Measurements from ENCODE around the gene SIKE1.
"Not testable (repeated sequence)": the region's sequence is repeated elsewhere in the genome, so short reads cannot be mapped to it uniquely, and the experiment has no call there.

SIKE1 gene

DNA sequence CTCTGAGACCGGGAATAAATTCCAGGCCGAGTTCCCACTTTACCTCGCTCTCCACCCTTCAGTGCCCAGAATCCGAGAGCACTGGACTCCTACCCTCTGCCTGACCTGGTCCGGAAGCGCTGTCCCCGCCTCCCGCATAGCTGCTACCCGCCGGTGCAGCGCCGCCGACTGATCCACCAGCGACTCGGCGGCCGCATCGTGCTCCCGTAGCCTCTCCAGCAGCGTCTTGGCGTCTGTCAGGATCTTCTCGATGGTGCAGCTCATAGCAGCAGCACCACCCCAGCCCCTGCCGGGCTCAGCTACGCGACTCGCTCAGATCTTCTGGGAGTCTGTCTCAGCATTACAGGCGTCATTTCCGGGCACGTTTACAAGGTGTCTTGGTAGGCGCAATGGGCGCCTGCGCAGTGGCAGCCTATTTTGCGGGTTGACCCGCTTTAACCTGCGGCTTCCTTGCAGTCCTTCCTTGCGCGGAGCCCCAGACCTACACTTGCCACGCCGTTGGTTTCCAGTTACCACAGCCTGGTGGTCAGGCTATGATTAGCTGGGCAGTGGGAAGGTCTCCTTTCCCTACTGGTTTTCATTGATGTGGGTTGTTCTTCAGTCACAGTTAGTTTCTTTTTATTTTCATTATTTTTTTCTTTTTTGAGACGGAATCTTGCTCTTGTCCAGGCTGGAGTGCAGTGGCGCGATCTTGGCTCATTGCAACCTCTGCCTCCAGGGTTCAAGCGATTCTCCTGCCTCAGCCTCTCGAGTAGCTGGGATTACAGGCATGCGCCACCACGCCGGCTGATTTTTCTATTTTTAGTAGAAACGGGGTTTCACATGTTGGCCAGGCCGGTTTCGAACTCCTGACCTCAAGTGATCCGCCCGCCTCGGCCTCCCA is at the start of gene SIKE1:
TSS of gene SIKE1 (minus strand) at position 342 of the 883 bp plus-strand sequence. CDS start at position 264, 78 bp downstream.
- peak within 1 kb of the TSS; percentile 64 to 94 (median 72) for H3K4me3 ChIP-seq

DNA sequence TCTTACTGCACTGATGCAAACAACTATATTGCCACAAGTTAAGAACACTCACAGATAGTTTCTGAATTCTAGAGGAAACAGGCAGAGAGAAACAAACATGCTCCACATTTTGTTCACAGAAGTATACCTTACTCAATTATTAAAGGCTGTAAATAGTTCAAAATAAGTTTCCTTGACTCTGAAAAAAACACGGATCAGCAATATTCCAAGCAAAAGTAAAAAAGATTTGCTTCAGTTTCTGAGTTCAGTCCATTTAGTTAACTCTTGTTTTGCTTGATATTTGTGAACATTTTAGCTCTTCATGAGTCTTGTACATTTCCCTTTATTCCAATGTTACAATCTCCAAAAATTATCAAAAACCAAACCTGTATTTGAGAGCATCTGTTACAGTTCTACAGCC is 49.6 kb upstream of the SIKE1 start:
- H3K27ac ChIP-seq, H3K4me3 ChIP-seq: not testable (repeated sequence)

More for the DNA sequence above, at the start of gene SIKE1:
- H3K27ac ChIP-seq = peak within 1 kb of the TSS; percentile 20 to 95 (median 89)

DNA sequence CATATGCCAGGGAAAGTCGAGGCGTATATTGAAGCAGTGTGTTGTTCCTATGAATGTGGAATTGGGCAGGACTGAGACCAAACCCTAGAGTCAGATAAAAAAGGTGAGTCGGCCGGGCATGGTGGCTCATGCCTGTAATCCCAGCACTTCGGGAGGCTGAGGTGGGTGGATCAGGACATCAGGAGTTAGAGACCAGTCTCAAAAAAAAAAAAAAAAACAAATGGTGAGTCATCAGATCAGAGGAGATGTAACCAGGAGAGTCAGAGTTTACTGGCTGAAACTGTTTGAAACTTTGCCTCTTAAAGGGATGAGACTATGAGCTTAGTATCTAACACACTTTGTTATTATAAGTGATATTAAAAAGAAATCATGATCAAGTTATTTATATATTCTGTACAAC is 47.8 kb upstream of the SIKE1 start:
- no peak overlapping the region for H3K27ac ChIP-seq
- H3K4me3 ChIP-seq = no peak overlapping the region

DNA sequence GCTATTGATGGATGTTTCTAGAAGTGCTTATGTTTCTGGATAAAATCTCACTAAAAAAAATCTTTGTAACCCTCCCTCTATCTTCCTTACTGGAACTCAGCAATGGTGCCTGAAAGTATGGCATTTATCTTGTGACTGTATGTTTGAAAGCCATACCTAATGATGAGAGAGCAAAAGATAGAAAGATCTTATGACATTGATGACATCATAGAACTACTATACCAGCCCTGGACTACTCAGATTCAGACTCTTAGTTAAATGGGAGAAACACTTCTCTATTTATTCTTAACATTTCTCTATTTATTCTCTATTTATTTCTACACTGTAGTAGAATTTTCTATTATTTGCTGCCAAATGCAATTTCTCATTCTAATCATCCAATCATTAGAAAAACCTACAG is 41.5 kb upstream of the SIKE1 start:
- H3K27ac ChIP-seq = no peak overlapping the region
- H3K4me3 ChIP-seq = no peak overlapping the region

DNA sequence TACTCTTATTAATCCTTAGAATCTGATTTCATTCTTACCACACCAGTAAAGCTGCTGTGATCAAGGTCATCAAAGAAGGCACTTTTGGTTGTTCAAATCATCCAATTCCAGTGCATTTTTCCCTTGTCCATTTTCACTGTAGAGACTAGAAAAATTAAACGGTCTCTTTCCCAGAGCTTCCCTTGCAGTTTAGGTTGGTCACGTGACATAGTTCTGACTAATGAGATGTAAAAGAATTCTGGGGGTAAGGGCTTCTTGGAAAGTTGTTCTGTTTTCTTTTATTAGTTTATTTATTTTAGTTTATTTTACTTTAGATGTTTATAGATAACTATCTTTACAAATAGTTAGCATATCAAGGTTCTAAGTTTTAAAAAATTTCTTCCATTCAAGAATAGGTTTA is 39.9 kb upstream of the SIKE1 start:
- H3K4me3 ChIP-seq = no peak overlapping the region
- H3K27ac ChIP-seq = no peak overlapping the region

DNA sequence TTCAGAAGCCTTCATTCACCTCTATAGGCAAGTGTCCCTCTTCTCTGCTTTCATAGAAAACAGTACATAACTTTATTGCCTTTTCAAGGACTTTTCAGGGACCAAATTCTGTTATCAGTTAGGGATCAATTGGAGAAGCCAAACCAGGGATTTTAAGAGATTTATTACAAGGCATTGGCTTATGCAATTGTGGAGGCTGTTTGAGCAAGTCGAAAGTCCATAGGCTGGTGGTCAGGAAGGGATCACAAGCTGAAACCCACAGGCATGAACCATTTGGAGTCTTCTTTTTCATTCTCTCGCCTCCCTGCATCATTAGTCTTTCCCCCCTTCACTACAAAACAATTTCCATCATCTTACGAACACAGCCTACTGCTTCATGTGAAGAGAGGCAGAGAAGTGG is 39.4 kb upstream of the SIKE1 start:
- H3K27ac ChIP-seq = no peak overlapping the region
- no peak overlapping the region for H3K4me3 ChIP-seq

DNA sequence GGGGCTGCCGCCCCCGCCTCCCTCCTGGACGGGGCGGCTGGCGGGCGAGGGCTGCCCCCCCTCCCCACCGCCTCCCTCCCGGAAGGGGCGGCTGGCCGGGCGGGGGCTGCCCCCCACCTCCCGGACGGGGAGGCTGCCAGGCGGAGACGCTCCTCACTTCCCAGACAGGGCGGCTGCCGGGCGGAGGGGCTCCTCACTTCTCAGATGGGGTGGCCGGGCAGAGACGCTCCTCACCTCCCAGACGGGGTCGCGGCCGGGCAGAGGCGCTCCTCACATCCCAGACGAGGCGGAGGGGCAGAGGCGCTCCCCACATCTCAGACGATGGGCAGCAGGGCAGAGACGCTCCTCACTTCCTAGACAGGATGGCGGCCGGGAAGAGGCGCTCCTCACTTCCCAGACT is 24.0 kb upstream of the SIKE1 start:
- H3K27ac ChIP-seq = not testable (repeated sequence)

DNA sequence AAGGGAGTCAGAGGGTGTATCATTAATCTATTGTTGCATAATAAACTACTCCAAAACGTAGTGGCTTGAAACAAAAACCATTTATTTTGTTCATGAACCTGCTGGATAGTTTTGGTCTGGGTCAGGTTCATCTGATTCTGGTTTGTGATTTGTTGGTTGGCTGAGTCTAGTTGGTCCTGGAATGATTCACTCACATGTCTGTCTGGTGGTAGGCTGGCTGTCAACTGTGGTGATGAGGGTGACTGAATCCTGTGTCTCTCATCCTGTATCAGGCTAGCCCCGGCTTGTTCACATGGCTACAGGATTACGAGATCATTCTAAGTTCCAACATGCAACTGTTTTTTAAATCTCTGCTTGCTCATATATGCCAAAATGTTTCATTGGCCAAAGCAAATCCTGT is 22.5 kb upstream of the SIKE1 start:
- peak overlapping the region in 1 of 21 experiments; percentile 25 for H3K27ac ChIP-seq
- no peak overlapping the region for H3K4me3 ChIP-seq

More for the DNA sequence above, 24.0 kb upstream of the SIKE1 start:
- H3K4me3 ChIP-seq = not testable (repeated sequence)

DNA sequence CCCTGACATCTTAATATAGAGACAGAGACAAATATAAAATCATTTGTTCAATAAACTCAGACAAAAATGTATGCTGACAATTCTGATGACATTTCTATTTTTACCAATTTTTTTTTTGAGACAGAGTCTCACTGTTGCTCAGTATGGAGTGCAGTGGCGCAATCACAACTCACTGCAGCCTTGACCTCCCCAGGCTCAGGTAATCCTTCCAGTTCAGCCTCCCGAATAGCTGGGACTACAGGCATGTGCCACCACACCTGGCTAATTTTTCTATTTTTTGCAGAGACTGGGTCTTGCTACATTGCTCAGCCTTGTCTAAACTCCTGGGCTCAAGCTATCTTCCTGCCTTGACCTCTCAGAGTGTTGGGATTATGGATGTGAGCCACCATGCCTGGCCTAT is 13.6 kb upstream of the SIKE1 start:
- Histone ChIP-seq H3K27ac (no peak overlapping the region), H3K4me3 (no peak overlapping the region)

DNA sequence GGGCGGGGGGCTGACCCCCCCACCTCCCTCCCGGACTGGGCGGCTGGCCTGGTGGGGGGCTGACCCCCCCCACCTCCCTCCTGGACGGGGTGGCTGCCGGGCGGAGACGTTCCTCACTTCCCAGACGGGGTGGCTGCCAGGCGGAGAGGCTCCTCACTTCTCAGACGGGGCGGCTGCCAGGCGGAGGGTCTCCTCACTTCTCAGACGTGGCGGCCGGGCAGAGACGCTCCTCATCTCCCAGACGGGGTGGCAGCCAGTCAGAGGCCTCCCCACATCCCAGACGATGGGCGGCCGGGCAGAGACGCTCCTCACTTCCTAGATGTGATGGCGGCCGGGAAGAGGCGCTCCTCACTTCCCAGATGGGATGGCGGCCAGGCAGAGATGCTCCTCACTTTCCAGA is 10.1 kb upstream of the SIKE1 start:
- H3K4me3 ChIP-seq, H3K27ac ChIP-seq: not testable (repeated sequence)

DNA sequence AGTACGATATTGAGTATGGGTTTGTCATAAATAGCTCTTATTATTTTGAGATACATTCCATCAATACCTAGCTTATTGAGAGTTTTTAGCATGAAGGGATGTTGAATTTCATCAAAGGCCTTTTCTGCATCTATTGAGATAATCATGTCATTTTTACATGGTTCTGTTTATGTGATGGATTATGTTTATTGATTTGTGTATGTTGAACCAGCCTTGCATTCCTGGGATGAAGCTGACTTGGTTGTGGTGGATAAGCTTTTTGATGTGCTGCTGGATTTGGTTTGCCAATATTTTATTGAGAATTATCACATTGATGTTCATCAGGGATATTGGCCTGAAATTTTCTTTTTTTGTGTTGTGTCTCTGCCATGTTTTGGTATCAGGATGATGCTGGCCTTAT is 6.0 kb upstream of the SIKE1 start:
- H3K27ac ChIP-seq, H3K4me3 ChIP-seq: not testable (repeated sequence)

DNA sequence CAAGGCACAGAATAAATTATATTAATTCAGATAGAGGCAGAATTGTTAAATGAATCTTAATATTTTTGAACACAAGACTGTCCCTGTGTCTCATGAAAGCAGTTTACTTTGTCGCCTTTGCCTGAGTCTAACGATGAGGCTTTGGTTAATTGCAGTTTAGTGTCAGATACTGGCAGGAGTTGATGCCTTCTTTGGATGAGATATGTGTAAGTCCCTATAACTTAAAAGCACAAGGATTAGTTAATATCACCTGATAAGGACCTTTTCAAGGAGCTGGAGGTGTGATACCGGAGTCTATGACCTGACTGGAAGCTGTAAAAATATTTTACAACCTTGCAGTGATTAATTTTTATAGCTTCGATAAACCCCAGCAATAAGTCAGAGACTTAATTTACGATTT is 2.0 kb upstream of the SIKE1 start:
- Histone ChIP-seq H3K27ac (no peak overlapping the region), H3K4me3 (no peak overlapping the region)

DNA sequence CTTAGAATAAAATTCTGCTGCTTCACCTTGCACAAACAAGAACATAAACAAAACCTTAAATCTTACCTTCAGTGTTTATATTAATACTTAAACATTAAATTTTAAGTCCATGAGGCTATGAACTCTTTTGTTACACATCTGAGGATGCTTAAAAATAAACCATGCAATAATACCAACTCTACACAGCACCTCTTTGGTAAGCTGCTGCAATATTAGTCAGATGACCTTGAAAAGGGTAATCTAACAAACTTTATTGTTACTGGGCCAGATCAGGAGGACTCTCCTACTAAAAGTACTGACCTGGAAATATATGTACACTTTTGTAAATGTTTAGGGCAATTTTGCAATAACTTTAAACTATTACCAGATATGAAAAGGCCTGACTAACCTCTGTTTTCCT is 763 bp downstream of the SIKE1 start:
- peak overlapping the region in 19 of 21 experiments; percentile 81 to 95 (median 89) for H3K27ac ChIP-seq
- peak overlapping the region; percentile 64 to 94 (median 72) for H3K4me3 ChIP-seq

DNA sequence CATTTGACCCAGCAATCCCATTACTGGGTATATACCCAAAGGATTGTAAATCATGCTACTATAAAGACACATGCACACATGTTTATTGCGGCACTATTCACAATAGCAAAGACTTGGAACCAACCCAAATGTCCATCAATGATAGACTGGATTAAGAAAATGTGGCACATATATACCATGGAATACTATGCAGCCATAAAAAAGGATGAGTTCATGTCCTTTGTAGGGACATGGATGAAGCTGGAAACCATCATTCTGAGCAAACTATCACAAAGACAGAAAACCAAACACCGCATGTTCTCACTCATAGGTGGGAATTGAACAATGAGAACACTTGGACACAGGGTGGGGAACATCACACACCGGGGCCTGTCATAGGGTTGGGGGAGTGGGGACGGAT is 3.8 kb downstream of the SIKE1 start:
- not testable (repeated sequence) for H3K4me3 ChIP-seq

DNA sequence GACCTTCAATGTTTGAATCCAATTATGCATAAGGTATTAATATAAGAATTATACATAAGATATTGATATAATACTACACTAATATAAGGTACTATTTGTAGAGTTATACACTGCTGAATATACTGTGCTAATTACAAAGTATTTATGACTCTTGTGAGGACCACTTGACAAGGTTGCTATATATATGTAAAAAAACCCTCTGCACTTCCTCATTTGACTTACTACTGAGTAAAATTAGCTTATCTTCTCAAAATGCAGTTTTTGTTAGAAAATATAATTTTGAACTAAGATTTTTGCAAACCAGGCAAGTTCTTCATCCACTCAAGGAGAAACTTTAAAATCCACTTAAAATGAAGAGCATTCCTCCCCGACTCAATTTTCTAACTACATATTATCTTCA is 8.5 kb downstream of the SIKE1 start:
- Histone ChIP-seq H3K4me3 (no peak overlapping the region), H3K27ac (no peak overlapping the region)

More for the DNA sequence above, 3.8 kb downstream of the SIKE1 start:
- not testable (repeated sequence) for H3K27ac ChIP-seq

DNA sequence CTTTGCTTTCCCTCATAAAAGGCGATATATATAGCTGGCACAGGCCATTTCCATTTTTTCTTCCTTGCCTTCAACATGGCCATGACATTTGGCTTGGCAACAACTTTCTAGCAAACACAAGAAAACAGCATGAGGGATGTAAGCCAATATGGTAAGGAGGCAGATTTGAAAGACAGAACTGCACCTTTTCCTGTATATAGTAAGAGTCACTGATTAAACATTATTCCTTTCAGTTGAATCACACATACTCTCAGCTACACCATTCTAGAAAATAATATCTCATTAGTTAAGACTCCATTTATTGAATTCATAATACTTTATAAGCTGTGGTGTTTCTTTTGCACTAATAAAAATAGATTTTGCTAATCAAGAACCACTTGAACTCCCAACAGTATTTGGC is 9.5 kb downstream of the SIKE1 start:
- no peak overlapping the region for H3K27ac ChIP-seq
- no peak overlapping the region for H3K4me3 ChIP-seq

DNA sequence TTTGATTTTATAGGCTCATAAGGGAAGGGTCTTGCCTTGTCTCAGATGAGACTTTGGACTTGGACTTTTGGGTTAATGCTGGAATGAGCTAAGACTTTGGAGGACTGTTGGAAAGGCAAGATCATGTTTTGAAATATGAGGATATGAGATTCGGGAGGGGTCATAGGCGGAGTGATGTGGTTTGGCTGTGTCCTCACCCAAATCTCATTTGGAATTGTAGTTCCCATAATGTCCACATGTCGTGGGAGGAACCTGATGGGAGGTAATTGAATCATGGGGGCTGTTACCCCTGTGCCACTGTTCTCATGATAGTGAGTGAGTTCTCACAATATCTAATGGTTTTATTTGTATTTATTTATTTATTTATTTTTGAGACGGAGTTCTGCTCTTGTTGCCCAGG is 15.8 kb downstream of the SIKE1 start:
- H3K27ac ChIP-seq = no peak overlapping the region
- no peak overlapping the region for H3K4me3 ChIP-seq

DNA sequence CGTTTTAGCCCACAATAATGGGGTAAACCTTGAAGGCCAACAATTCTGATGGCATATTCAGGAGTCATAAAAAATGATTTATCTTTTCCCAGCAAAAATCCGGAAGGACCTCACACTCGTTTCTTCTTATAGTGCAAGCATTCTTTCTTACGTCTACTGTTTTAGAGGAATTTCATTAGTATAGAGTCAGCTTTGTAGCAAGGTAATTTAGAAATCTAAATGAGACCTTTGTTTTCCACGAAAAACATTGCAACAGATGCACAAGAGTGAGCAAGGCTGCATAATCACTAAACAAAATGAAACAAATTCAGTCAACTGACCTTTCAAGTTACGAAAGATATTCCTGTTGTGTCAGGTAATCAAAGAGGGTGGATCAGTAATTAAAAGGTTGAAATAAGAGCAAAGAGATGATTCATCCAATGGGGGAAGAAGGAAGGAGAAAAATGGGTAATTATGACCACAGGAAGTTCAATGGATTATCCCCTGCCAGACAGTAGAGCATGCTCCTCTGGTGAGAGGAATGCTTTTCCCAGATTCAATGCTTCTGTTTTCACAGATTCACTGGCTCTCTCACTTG is 22.1 kb downstream of the SIKE1 start:
- Histone ChIP-seq H3K4me3 (peak overlapping the region; percentile 76 to 96 (median 89)), H3K27ac (peak overlapping the region in 20 of 21 experiments; percentile 96 to 100 (median 99))

DNA sequence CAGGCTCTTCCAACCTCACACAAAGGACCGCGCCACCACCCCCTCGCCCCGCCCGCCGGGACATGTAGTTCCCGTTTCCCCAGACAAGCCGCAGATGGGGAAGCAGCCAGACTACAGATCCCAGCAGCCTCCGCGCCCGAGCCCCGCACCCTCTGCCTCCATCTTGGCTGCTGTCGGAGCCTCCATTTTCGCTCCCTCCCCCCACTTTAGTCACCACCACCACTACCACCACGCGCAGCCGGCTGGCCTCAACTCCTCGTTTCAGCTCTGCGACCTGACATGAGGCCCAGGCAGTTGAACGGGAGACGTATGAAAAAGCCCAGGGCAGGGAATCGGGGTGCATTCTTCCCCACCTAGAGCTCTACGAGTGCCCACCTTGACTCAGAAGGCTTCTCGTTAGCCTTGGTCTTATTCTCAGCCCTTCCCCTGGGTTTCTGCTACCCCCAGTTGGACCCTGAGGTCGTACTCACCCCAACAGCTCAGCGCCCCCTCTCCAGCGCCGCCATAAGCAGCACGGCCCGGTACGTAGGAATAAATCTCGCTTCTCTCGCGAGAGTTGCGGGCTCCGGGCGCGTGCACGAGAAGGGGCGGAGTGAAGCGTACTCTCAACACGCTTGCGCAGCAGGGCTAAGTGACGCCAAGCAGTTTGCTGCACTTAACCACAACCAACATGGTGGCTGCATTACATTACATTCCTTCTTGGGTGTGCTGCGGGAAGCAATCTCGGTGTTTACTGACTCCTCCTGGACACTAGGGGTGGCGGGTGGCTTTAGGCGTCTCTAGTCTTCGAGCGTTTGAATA is 22.8 kb downstream of the SIKE1 start, which contains the start of gene CSDE1:
TSS of gene CSDE1 (minus strand) at position 530 of the 801 bp plus-strand sequence. CDS start 18,094 bp downstream, outside the sequence.
- Histone ChIP-seq H3K27ac (peak within 1 kb of the TSS; percentile 96 to 100 (median 99)), H3K4me3 (peak within 1 kb of the TSS; percentile 76 to 96 (median 89))

DNA sequence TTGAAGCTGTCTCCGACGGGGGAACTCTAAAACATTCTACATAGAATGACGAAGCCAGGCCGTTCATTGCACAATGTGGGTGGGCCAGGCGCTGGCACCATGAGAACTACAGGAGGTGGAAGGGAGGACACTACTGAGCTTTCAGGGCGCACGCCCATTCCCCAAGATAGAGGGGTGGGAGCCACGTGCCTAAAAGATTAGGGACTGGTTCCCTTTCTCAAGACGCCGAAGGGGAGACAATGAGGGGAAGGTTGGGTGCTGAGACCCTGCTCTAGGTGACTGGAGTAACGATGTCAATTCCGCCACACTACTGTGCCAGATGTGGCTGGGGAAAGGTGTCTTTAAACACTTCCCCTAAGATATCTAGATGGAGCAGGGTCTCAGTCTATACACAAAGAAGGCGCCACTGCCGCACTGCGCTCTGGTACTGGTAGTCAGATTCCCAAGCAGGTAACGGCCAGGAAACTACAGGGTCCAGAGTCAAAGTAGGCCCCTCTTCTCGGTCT is 23.5 kb downstream of the SIKE1 start:
- peak overlapping the region in 20 of 21 experiments; percentile 96 to 100 (median 99) for H3K27ac ChIP-seq

More for the DNA sequence above, 23.5 kb downstream of the SIKE1 start:
- H3K4me3 ChIP-seq = peak overlapping the region; percentile 76 to 96 (median 89)
